HL-60 (cell line): ENCODE results near the gene MYO1D.

Source experiments
- DNase-seq, 2 experiments: peaks; one replicate each; pipeline ENCODE4 v3.0.0-alpha.2; 2010 to 2020; ENCODE audit warnings: low read depth in 1 of 2, low spot score in 1 of 2
- H3K27ac ChIP-seq: fragments of 250-450 bp; sonication (Bioruptor Pico); replicated peaks from 2 replicates; pipeline ENCODE4 v1.5.1; 2020; ENCODE audit warnings: mild to moderate bottlenecking, moderate library complexity
- H3K27me3 ChIP-seq: fragments of 250-450 bp; sonication (Bioruptor Pico); 2 replicates; pipeline ENCODE4 v1.5.1; 2021; ENCODE audit warnings: mild to moderate bottlenecking, moderate library complexity; ENCODE audit not compliant: insufficient read depth, poor library complexity, severe bottlenecking
- H3K4me3 ChIP-seq: replicated peaks from 2 replicates; pipeline ENCODE4 v1.5.1; 2011; ENCODE audit warnings: mild to moderate bottlenecking, control low read depth, low read length; ENCODE audit not compliant: insufficient read depth
- CTCF ChIP-seq: IDR thresholded peaks from one replicate; pipeline ENCODE4 v1.5.1; 2011; ENCODE audit warnings: low read length, control low read depth, inconsistent platforms; ENCODE audit not compliant: insufficient read depth
- GABPA ChIP-seq: IDR thresholded peaks from 2 replicates; pipeline ENCODE4 v1.6.1; 2012; ENCODE audit warnings: low read depth
- POLR2AphosphoS5 ChIP-seq: IDR thresholded peaks from 2 replicates; pipeline ENCODE4 v1.6.1; 2012; ENCODE audit warnings: low read depth
- SPI1 ChIP-seq: IDR thresholded peaks from 2 replicates; pipeline ENCODE4 v1.6.1; 2012; ENCODE audit warnings: low read depth, mild to moderate bottlenecking, borderline replicate concordance
- TF ChIP-seq, protein P1 (sequence below): IDR thresholded peaks from 2 replicates; pipeline ENCODE4 v1.6.1; 2012; ENCODE audit warnings: low read depth; ENCODE audit not compliant: insufficient replicate concordance

MYO1D gene

DNA sequence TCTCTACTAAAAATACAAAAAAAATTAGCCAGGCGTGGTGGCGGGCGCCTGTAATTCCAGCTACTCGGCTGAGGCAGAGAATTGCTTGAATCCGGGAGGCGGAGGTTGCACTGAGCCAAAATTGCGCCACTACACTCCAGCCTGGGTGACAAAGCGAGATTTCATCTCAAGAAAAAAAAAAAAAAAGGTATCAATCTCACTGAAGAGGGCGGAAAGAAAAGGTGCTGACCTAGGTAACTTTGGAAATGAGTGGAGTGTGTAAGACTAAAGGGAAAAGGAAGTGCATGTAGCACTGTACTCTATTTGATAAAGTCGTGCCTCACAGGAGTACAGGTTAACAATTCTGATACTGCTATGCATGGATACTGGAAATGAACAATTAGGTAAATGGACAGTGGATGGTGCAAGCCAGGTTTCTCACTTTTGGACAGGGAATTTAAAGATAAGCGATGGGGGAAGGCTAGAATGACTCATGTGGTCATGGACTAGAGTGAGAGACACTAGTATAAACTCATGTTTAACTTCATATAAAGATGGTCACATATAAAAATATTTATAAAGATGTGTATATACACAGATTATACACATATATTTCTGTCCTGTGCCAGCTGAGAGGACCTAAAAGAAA, 247.2 kb downstream of the MYO1D start:
- no peak for TF ChIP-seq POLR2AphosphoS5
- TF ChIP-seq CTCF = no peak
- TF ChIP-seq, protein P1, sequence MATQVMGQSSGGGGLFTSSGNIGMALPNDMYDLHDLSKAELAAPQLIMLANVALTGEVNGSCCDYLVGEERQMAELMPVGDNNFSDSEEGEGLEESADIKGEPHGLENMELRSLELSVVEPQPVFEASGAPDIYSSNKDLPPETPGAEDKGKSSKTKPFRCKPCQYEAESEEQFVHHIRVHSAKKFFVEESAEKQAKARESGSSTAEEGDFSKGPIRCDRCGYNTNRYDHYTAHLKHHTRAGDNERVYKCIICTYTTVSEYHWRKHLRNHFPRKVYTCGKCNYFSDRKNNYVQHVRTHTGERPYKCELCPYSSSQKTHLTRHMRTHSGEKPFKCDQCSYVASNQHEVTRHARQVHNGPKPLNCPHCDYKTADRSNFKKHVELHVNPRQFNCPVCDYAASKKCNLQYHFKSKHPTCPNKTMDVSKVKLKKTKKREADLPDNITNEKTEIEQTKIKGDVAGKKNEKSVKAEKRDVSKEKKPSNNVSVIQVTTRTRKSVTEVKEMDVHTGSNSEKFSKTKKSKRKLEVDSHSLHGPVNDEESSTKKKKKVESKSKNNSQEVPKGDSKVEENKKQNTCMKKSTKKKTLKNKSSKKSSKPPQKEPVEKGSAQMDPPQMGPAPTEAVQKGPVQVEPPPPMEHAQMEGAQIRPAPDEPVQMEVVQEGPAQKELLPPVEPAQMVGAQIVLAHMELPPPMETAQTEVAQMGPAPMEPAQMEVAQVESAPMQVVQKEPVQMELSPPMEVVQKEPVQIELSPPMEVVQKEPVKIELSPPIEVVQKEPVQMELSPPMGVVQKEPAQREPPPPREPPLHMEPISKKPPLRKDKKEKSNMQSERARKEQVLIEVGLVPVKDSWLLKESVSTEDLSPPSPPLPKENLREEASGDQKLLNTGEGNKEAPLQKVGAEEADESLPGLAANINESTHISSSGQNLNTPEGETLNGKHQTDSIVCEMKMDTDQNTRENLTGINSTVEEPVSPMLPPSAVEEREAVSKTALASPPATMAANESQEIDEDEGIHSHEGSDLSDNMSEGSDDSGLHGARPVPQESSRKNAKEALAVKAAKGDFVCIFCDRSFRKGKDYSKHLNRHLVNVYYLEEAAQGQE = no peak
- TF ChIP-seq GABPA = no peak
- no peak for TF ChIP-seq SPI1
- DNase-seq = no peak
- H3K27me3 ChIP-seq = peaks cover 9% of the 10 kb centered on the region
- H3K4me3 ChIP-seq = no peak overlapping the region
- no peak overlapping the region for H3K27ac ChIP-seq

- no peak for DNase-seq
- Histone ChIP-seq H3K27me3 (peaks cover 9% of the 10 kb centered on the region), H3K27ac (no peak overlapping the region), H3K4me3 (no peak overlapping the region)
- no peak for TF ChIP-seq SPI1
- TF ChIP-seq GABPA = no peak
- TF ChIP-seq, protein P1 = no peak
- TF ChIP-seq CTCF = no peak
- no peak for TF ChIP-seq POLR2AphosphoS5
These were observed 248.5 kb downstream of the MYO1D start for GRCh38 chr17:32628271-32629044.

DNA sequence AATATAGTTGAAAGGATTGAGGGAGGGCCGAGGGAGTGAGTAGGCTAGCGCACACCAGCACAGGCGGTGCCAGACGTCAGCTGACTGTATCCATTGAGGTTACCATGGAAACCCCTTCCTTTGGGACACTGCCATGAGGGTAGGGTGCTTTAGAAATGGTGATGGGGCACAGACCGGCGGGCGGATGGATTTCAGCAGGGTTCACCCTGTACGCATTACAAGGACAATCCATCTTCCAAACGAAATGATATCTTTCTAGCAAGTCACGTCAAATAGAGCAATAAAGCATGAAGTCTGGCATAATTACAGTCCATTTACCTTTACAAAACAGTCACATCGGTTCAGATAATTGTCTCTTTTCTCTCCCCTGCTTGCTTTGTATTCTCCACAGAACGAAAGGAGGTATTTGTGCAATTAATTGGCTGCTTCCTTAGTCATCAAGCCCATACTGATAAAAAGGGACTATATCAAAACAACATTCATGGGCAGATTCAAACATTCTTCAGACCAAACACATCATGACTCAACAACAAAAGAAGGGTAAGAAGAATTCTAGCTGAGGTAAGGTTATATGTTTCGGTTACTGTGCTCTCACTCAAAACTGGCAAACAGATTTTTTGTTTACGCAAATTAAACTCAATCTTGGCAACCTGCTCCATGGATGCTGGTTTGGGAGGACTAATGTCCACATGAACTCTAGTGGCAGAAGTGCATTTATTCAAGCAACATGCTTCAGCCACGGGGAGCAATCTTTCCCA, 249.5 kb downstream of the MYO1D start:
- Histone ChIP-seq H3K27ac (no peak overlapping the region), H3K27me3 (peaks cover 9% of the 10 kb centered on the region), H3K4me3 (no peak overlapping the region)
- TF ChIP-seq SPI1 (no peak), CTCF (no peak), POLR2AphosphoS5 (no peak), GABPA (no peak)
- TF ChIP-seq, protein P1 = no peak
- no peak for DNase-seq
